GM12878 (cell line): ENCODE measurements around the gene ATP8B1. TPM values are rescaled to one million over a fixed set of nuclear protein-coding genes. Genes with fewer than 3 reads are reported as not detected.

Experiments used
- BCL11A ChIP-seq: IDR thresholded peaks from 2 replicates; pipeline ENCODE4 v1.6.1; 2011; ENCODE audit warnings: low read depth, low read length
- MEF2B ChIP-seq: fragments of 450-650 bp; IDR thresholded peaks from 2 replicates; pipeline ENCODE4 v1.6.1; 2018; ENCODE audit warnings: mild to moderate bottlenecking, moderate library complexity; ENCODE audit not compliant: partially characterized antibody, poor library complexity, severe bottlenecking
- ZNF384 ChIP-seq: IDR thresholded peaks from 2 replicates; pipeline ENCODE4 v1.6.1; 2012; ENCODE audit warnings: low read depth, mild to moderate bottlenecking, low read length, improper control_type of control experiment, borderline replicate concordance
- polyA plus RNA-seq, 11 experiments: library from polyadenylated mRNA; depleted of rRNA in 4 of 11; unstranded in 6 of 11; stranded (reverse) in 5 of 11; fragments of >200 nt; fragmentation: Nextera tagmentation in 4 of 11; fragmentation: Illumina TruSeq in 1 of 11; extraction: Ambion mirVana in 4 of 11; extraction: Trizol in 1 of 11; gene quantifications; 1 replicate in 1 of 11; 2 replicates in 10 of 11; pipeline versions ENCODE4 v1.2.1 to v1.2.3, GENCODE V29; 2011 to 2016; ENCODE audit warnings: inconsistent platforms in 2 of 11, missing spikeins in 2 of 11, low read depth in 1 of 11
- total RNA-seq, 4 experiments: library from RNA; depleted of rRNA in 3 of 4; stranded (reverse); fragments of >200 nt in 3 of 4; fragmentation: Illumina TruSeq in 1 of 4; extraction: Trizol in 1 of 4; gene quantifications; 2 replicates each; pipeline versions ENCODE4 v1.2.1 to v1.2.3, GENCODE V29; 2013 to 2021
- TF ChIP-seq, protein P1 (sequence below): fragments of 450-650 bp; IDR thresholded peaks from 2 replicates; pipeline ENCODE4 v1.6.1; 2016; ENCODE audit warnings: mild to moderate bottlenecking, moderate library complexity, borderline replicate concordance
- TF ChIP-seq, protein P2 (sequence below): fragments of 450-650 bp; IDR thresholded peaks from 2 replicates; pipeline ENCODE4 v1.6.1; 2016; ENCODE audit warnings: mild to moderate bottlenecking

ATP8B1 gene
- total and polyA plus RNA-seq, 10 of the 15 experiments (the other 5 are each of a cell fraction or from before 2014, with no cell fraction given) = 0.03 to 0.37 (median 0.11) TPM

DNA sequence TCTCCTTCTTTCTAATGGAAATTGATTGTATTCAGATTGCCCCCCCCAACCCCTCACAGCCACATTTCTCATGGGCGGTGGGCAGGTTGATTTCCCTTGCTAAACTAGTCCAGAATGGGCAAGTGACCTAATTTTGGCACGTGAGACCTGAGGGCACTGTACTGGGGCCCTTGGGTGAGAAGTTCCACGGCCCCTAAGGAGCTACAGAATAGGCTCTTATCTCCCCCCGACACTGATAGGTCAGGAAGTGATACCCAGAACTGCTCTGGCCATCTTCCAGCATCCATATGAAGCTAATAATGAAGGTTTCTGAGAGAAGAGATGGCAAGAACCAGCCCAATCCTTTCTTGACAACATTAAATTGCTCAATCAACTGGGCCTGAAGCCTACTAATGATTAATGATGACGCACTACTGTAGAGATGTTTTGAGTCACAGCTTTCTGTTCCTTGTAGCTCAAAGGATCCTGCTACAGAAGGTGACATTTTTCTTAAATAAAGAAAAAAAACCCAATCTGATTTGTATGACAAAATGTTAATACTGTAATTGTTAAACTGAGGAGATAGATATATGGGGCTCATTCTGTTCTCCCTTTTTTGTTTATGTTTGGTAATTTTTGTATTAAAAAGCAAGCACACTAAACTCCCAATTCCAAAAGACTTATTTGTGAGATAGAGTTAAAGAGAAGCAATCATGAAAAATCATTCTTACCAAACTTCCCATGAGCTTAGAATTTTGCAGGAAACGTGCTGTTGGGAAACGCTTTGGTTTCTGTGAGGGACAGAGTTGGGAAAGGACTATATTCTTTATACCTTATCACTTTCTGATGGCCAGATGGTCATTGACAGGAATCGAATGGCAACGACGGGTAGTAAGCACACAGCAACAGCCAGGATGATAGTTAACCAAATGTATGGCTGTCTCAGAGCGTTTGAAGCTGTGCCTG is 153.3 kb downstream of the ATP8B1 start (continued):
- TF ChIP-seq, protein P1, sequence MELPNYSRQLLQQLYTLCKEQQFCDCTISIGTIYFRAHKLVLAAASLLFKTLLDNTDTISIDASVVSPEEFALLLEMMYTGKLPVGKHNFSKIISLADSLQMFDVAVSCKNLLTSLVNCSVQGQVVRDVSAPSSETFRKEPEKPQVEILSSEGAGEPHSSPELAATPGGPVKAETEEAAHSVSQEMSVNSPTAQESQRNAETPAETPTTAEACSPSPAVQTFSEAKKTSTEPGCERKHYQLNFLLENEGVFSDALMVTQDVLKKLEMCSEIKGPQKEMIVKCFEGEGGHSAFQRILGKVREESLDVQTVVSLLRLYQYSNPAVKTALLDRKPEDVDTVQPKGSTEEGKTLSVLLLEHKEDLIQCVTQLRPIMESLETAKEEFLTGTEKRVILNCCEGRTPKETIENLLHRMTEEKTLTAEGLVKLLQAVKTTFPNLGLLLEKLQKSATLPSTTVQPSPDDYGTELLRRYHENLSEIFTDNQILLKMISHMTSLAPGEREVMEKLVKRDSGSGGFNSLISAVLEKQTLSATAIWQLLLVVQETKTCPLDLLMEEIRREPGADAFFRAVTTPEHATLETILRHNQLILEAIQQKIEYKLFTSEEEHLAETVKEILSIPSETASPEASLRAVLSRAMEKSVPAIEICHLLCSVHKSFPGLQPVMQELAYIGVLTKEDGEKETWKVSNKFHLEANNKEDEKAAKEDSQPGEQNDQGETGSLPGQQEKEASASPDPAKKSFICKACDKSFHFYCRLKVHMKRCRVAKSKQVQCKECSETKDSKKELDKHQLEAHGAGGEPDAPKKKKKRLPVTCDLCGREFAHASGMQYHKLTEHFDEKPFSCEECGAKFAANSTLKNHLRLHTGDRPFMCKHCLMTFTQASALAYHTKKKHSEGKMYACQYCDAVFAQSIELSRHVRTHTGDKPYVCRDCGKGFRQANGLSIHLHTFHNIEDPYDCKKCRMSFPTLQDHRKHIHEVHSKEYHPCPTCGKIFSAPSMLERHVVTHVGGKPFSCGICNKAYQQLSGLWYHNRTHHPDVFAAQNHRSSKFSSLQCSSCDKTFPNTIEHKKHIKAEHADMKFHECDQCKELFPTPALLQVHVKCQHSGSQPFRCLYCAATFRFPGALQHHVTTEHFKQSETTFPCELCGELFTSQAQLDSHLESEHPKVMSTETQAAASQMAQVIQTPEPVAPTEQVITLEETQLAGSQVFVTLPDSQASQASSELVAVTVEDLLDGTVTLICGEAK = no peak
- TF ChIP-seq BCL11A (peak; percentile 87), ZNF384 (0 out of 2 replicates have a peak, but pooled peaks have one; percentile 5), MEF2B (peak; percentile 14)
- TF ChIP-seq, protein P2, sequence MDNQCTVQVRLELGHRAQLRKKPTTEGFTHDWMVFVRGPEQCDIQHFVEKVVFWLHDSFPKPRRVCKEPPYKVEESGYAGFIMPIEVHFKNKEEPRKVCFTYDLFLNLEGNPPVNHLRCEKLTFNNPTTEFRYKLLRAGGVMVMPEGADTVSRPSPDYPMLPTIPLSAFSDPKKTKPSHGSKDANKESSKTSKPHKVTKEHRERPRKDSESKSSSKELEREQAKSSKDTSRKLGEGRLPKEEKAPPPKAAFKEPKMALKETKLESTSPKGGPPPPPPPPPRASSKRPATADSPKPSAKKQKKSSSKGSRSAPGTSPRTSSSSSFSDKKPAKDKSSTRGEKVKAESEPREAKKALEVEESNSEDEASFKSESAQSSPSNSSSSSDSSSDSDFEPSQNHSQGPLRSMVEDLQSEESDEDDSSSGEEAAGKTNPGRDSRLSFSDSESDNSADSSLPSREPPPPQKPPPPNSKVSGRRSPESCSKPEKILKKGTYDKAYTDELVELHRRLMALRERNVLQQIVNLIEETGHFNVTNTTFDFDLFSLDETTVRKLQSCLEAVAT = no peak
